A172 (cell line): ENCODE results near the gene MED12L. TPM values are rescaled to one million over a fixed set of nuclear protein-coding genes. Genes with fewer than 3 reads are reported as not detected.
"Not testable (repeated sequence)": the region's sequence is repeated elsewhere in the genome, so short reads cannot be mapped to it uniquely, and the experiment has no call there.

Experiments used
- DNase-seq: peaks from one replicate; pipeline ENCODE4 v3.0.0-alpha.2; 2015; ENCODE audit warnings: low spot score
- total RNA-seq: library from RNA; depleted of rRNA; stranded (reverse); fragments of >200 nt; shearing (Covaris generic); gene quantifications from 2 replicates; pipeline ENCODE4 v1.2.3, GENCODE V29; 2014

The MED12L gene
- total RNA-seq, 1 experiment from 2014 or later = 0.12 TPM

GRCh38 chr3:151209654-151210053 is 124.2 kb downstream of the MED12L start:
- no peak for DNase-seq

GRCh38 chr3:151210676-151211381 is 125.4 kb downstream of the MED12L start:
- DNase-seq = no peak

GRCh38 chr3:151213151-151213550 is 127.7 kb downstream of the MED12L start:
- DNase-seq = no peak

- no peak for DNase-seq
Observed at GRCh38 chr3:151213881-151214280, 128.4 kb downstream of the MED12L start.

GRCh38 chr3:151214459-151214858 is 129.0 kb downstream of the MED12L start:
- no peak for DNase-seq

- DNase-seq = peak; percentile 76
Observed at GRCh38 chr3:151216641-151217607, 131.5 kb downstream of the MED12L start.

GRCh38 chr3:151218136-151218535 is 132.7 kb downstream of the MED12L start:
- no peak for DNase-seq

GRCh38 chr3:151219056-151219455 is 133.6 kb downstream of the MED12L start:
- DNase-seq = peak; percentile 70

GRCh38 chr3:151224268-151224866 is 138.9 kb downstream of the MED12L start:
- DNase-seq = no peak

- DNase-seq = no peak
Observed at GRCh38 chr3:151225040-151225975, 139.8 kb downstream of the MED12L start.

GRCh38 chr3:151226088-151226563 is 140.7 kb downstream of the MED12L start:
- peak; percentile 67 for DNase-seq

GRCh38 chr3:151226825-151227224 is 141.4 kb downstream of the MED12L start:
- DNase-seq = no peak

- no peak for DNase-seq
Observed at GRCh38 chr3:151227266-151227806, 141.9 kb downstream of the MED12L start.

GRCh38 chr3:151227807-151228665 is 142.6 kb downstream of the MED12L start:
- peak; percentile 87 for DNase-seq

- peak; percentile 24 for DNase-seq
Observed at GRCh38 chr3:151228666-151229040, 143.2 kb downstream of the MED12L start.

- DNase-seq = no peak
Observed at GRCh38 chr3:151230646-151231045, 145.2 kb downstream of the MED12L start.

- DNase-seq = not testable (repeated sequence)
Observed at GRCh38 chr3:151232403-151232802, 146.9 kb downstream of the MED12L start.

- DNase-seq = no peak
Observed at GRCh38 chr3:151232991-151233390, 147.5 kb downstream of the MED12L start.

- no peak for DNase-seq
Observed at GRCh38 chr3:151234825-151235224, 149.4 kb downstream of the MED12L start.

GRCh38 chr3:151236316-151236715 is 150.9 kb downstream of the MED12L start:
- DNase-seq = no peak
